ENCODE results near the gene CD244. TPM values are rescaled to one million over a fixed set of nuclear protein-coding genes. Genes with fewer than 3 reads are reported as not detected.

Gene CD244
- total and polyA plus RNA-seq, 7 donors: 0.03 to 0.63 (median 0.09) TPM; not detected in 3

- H3K9me3 ChIP-seq: no peaks in the 10 kb centered on the region
- no peaks in the 10 kb centered on the region for H3K36me3 ChIP-seq (ENCODE audit: insufficient read depth in 1 of 2, low read depth in 1 of 2)
- H3K27me3 ChIP-seq (ENCODE audit: insufficient read depth in 3 of 3, low read length in 2 of 3): peaks cover 0 to 2% (median 0%) of the 10 kb centered on the region in 3 donors
- H3K4me1 ChIP-seq: no peaks in the 10 kb centered on the region
- H3K4me3 ChIP-seq: no peak overlapping the region
- WGBS, 3 donors: 53 to 62% (median 57%) methylated on average over 2 of the region's 2 CpGs
- no peak overlapping the region for H3K27ac ChIP-seq
- DNase-seq: no peak
- no peak for ATAC-seq
- intact Hi-C loops (cut with DNase I): loop anchor here (10.0 kb wide), 2 partner anchors 115 to 255 kb away; partner anchors contain the start of genes ITLN2 (in 1 of the 2) and KLHDC9 (in 1 of the 2)
- TF ChIP-seq CTCF (IDR thresholded peaks at IDR 0.05): no peak
Observed at GRCh38 chr1:160839746-160840145, 22.9 kb downstream of the CD244 start.

GRCh38 chr1:160838888-160839287 lies 23.8 kb downstream of the CD244 start:
- Histone ChIP-seq H3K9me3 (no peaks in the 10 kb centered on the region), H3K27me3 (ENCODE audit: insufficient read depth in 3 of 3, low read length in 2 of 3) (peaks cover 0 to 2% (median 0%) of the 10 kb centered on the region in 3 donors), H3K4me3 (no peak overlapping the region), H3K27ac (no peak overlapping the region), H3K36me3 (ENCODE audit: insufficient read depth in 1 of 2, low read depth in 1 of 2) (no peaks in the 10 kb centered on the region), H3K4me1 (no peaks in the 10 kb centered on the region)
- intact Hi-C loops (cut with DNase I): loop anchor here (10.0 kb wide), 2 partner anchors 116 to 256 kb away; partner anchors contain the start of genes ITLN2 (in 1 of the 2) and KLHDC9 (in 1 of the 2)
- WGBS, 3 donors: 81 to 82% (median 82%) methylated on average over 7 of the region's 7 CpGs
- TF ChIP-seq CTCF (IDR thresholded peaks at IDR 0.05): no peak
- no peak for ATAC-seq
- DNase-seq: no peak

GRCh38 chr1:160837558-160838205 lies 25.0 kb downstream of the CD244 start:
- Histone ChIP-seq H3K27ac (no peak overlapping the region), H3K4me3 (no peak overlapping the region), H3K36me3 (ENCODE audit: insufficient read depth in 1 of 2, low read depth in 1 of 2) (no peaks in the 10 kb centered on the region), H3K9me3 (no peaks in the 10 kb centered on the region), H3K27me3 (ENCODE audit: insufficient read depth in 3 of 3, low read length in 2 of 3) (peaks cover 0 to 2% (median 0%) of the 10 kb centered on the region in 3 donors), H3K4me1 (no peaks in the 10 kb centered on the region)
- TF ChIP-seq CTCF (IDR thresholded peaks at IDR 0.05): no peak
- DNase-seq: peak in 1 of 2 donors; percentile 63
- intact Hi-C loops (cut with DNase I): loop anchor here (10.0 kb wide), 2 partner anchors 117 to 257 kb away; partner anchors contain the start of genes ITLN2 (in 1 of the 2) and KLHDC9 (in 1 of the 2)
- ATAC-seq: peak in 1 of 4 donors; percentile 22
- 50 to 71% (median 67%) methylated on average over 9 of the region's 9 CpGs for WGBS, 3 donors

DNA sequence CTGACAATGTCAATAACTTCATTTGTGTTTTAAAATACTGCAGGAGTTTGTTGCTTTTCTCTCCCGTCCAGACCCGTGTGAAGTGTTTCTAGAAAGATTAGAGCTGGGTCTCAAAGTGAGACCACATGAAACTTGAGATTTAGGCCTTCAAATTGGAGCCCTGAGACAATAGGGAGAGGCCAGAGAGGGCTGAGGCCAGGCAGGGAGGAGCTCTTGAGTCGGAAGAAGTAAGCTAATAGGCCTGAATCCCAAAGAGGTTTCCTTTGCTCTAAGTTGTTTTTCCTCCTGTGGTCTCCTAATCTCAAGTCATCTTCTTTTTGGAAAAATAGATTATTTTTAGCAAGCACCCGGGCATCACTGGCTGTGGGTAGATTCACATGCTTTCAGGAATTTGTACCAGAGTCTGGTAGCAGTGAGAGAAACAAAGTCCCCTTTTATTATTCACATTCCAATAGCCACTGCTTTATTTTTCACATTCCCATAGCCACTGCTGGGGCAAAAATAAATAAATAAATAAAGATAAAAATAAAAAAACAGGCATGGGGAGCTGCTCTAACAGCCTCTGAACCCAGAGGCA lies 25.6 kb downstream of the CD244 start:
- 38 to 50% (median 39%) methylated on average over 4 of the region's 4 CpGs for WGBS, 3 donors
- Histone ChIP-seq H3K27ac (no peak overlapping the region), H3K9me3 (no peaks in the 10 kb centered on the region), H3K27me3 (ENCODE audit: insufficient read depth in 3 of 3, low read length in 2 of 3) (peaks cover 0 to 2% (median 0%) of the 10 kb centered on the region in 3 donors), H3K4me1 (no peaks in the 10 kb centered on the region), H3K36me3 (ENCODE audit: insufficient read depth in 1 of 2, low read depth in 1 of 2) (no peaks in the 10 kb centered on the region), H3K4me3 (no peak overlapping the region)
- TF ChIP-seq CTCF (IDR thresholded peaks at IDR 0.05): no peak
- intact Hi-C loops (cut with DNase I): loop anchor here (10.0 kb wide), 2 partner anchors 118 to 258 kb away; partner anchors contain the start of genes ITLN2 (in 1 of the 2) and KLHDC9 (in 1 of the 2)
- ATAC-seq: no peak
- DNase-seq: no peak

All from psoas muscle (tissue), 8 donors.